CD14-positive monocyte (primary cell): Measurements from ENCODE around the gene SETBP1. TPM values are rescaled to one million over a fixed set of nuclear protein-coding genes. Genes with fewer than 3 reads are reported as not detected.
A peak's percentile ranks its signal among the peaks of the same experiment; 100 is the strongest.

Source experiments
- DNase-seq, 3 donors: peaks; one replicate each; pipeline ENCODE4 v3.0.0-alpha.2; 2011 to 2022
- H2AFZ ChIP-seq: 2 replicates; pipeline ENCODE4 v1.6.0; 2012; ENCODE audit warnings: mild to moderate bottlenecking, low read depth, low read length, inconsistent platforms; ENCODE audit not compliant: insufficient read depth, poor library complexity, severe bottlenecking
- H3K27ac ChIP-seq, 2 donors: 1 replicate in 1 of 2; 2 replicates in 1 of 2; pipeline ENCODE4 v1.5.1; 2012 to 2013; ENCODE audit warnings: low read length in 2 of 2, control low read depth in 1 of 2, inconsistent platforms in 1 of 2, low read depth in 1 of 2, mild to moderate bottlenecking in 1 of 2
- H3K27me3 ChIP-seq, 2 donors: one replicate each; pipeline versions ENCODE4 v1.6.0 to v1.6.1; 2011 to 2013; ENCODE audit warnings: low read length in 2 of 2; ENCODE audit not compliant: control insufficient read depth in 2 of 2, insufficient read depth in 2 of 2
- H3K36me3 ChIP-seq, 2 donors: replicated peaks in 1 of 2; 1 replicate in 1 of 2; 2 replicates in 1 of 2; pipeline versions ENCODE4 v1.5.1 to v1.6.1; 2012 to 2013; ENCODE audit warnings: low read length in 2 of 2, control low read depth in 1 of 2, inconsistent platforms in 1 of 2, mild to moderate bottlenecking in 1 of 2; ENCODE audit not compliant: insufficient read depth in 2 of 2, control insufficient read depth in 1 of 2
- H3K4me1 ChIP-seq, 2 donors: 1 replicate in 1 of 2; 2 replicates in 1 of 2; pipeline versions ENCODE4 v1.5.1 to v1.6.1; 2012 to 2013; ENCODE audit warnings: low read length in 2 of 2, control low read depth in 1 of 2, inconsistent platforms in 1 of 2, mild to moderate bottlenecking in 1 of 2, moderate library complexity in 1 of 2; ENCODE audit not compliant: insufficient read depth in 2 of 2, control insufficient read depth in 1 of 2
- H3K4me2 ChIP-seq: replicated peaks from 2 replicates; pipeline ENCODE3; 2012; ENCODE audit warnings: low read length, moderate library complexity, mild to moderate bottlenecking; ENCODE audit not compliant: poor library complexity, severe bottlenecking; ENCODE audit errors: extremely low read depth
- H3K4me3 ChIP-seq, 3 experiments: fragments of 200-600 bp in 1 of 3; sonication (generic) in 1 of 3; replicated peaks in 1 of 3; 1 replicate in 2 of 3; 2 replicates in 1 of 3; pipeline ENCODE4 v1.5.1; 2011 to 2013; ENCODE audit warnings: low read length in 3 of 3, mild to moderate bottlenecking in 3 of 3, control low read depth in 2 of 3, low read depth in 2 of 3, inconsistent platforms in 1 of 3, moderate library complexity in 1 of 3
- H3K79me2 ChIP-seq: 2 replicates; pipeline ENCODE4 v1.6.0; 2012; ENCODE audit warnings: mild to moderate bottlenecking, control low read depth, inconsistent platforms, low read length, moderate library complexity; ENCODE audit not compliant: insufficient read depth
- H3K9ac ChIP-seq: 2 replicates; pipeline ENCODE4 v1.6.0; 2017; ENCODE audit warnings: low read length, mild to moderate bottlenecking; ENCODE audit not compliant: insufficient read depth, poor library complexity, severe bottlenecking
- H3K9me3 ChIP-seq, 2 donors: replicated peaks in 1 of 2; 1 replicate in 1 of 2; 2 replicates in 1 of 2; pipeline versions ENCODE4 v1.5.1 to v1.6.1; 2012 to 2013; ENCODE audit warnings: low read length in 2 of 2, control low read depth in 1 of 2; ENCODE audit not compliant: control insufficient read depth in 1 of 2, insufficient read depth in 1 of 2
- H4K20me1 ChIP-seq: 2 replicates; pipeline ENCODE4 v1.6.0; 2012; ENCODE audit warnings: mild to moderate bottlenecking, low read length, control low read depth, moderate library complexity; ENCODE audit not compliant: insufficient read depth
- H3K27ac Mint-ChIP-seq, 7 donors: one replicate each; pipeline ENCODE4 v1.8.0; 2020; ENCODE audit warnings: mild to moderate bottlenecking in 7 of 7, mixed read lengths in 7 of 7, moderate library complexity in 6 of 7, inconsistent platforms in 2 of 7
- H3K27me3 Mint-ChIP-seq, 3 donors: one replicate each; pipeline ENCODE4 v1.8.0; 2021 to 2022; ENCODE audit warnings: low read depth in 3 of 3, mild to moderate bottlenecking in 3 of 3, mixed read lengths in 3 of 3, moderate library complexity in 3 of 3, inconsistent platforms in 1 of 3
- H3K36me3 Mint-ChIP-seq, 2 donors: one replicate each; pipeline ENCODE4 v1.8.0; 2020; ENCODE audit warnings: mixed read lengths in 2 of 2, inconsistent platforms in 1 of 2, mild to moderate bottlenecking in 1 of 2
- H3K4me1 Mint-ChIP-seq: one replicate; pipeline ENCODE4 v1.8.0; 2020; ENCODE audit warnings: mild to moderate bottlenecking, mixed read lengths
- H3K4me3 Mint-ChIP-seq, 2 donors: one replicate each; pipeline ENCODE4 v1.8.0; 2020; ENCODE audit warnings: mild to moderate bottlenecking in 2 of 2, mixed read lengths in 2 of 2, moderate library complexity in 1 of 2
- H3K9me3 Mint-ChIP-seq, 7 donors: one replicate each; pipeline ENCODE4 v1.8.0; 2020 to 2022; ENCODE audit warnings: mixed read lengths in 7 of 7, mild to moderate bottlenecking in 6 of 7, moderate library complexity in 6 of 7, inconsistent platforms in 2 of 7
- CTCF ChIP-seq: fragments of 200-600 bp; IDR thresholded peaks from one replicate; pipeline ENCODE4 v1.8.0; 2022; ENCODE audit warnings: antibody characterized with exemption, mild to moderate bottlenecking
- WGBS: methylation state at CpG from one replicate; pipeline ENCODE4 v1.1.5; 2013; ENCODE audit warnings: missing lambda C conversion rate; ENCODE audit not compliant: insufficient coverage; 5-methylcytosine and 5-hydroxymethylcytosine counted together
- intact Hi-C, 2 donors: fragments of 100-400 bp; cut with micrococcal nuclease; formaldehyde crosslinking; loops; one replicate each; pipeline versions ENCODE4 v1.15.0 to v1.15.1; 2023
- polyA plus RNA-seq, 3 donors: library from polyadenylated mRNA; depleted of rRNA in 1 of 3; unstranded in 2 of 3; stranded (reverse) in 1 of 3; fragments of 300-500 nt in 2 of 3; fragments of >200 nt in 1 of 3; fragmentation: Illumina TruSeq in 2 of 3; gene quantifications; 1 replicate in 2 of 3; 2 replicates in 1 of 3; pipeline ENCODE4 v1.2.3, GENCODE V29; 2012 to 2021

SETBP1 gene
- polyA plus RNA-seq, 3 donors = 0.01 to 1.2 TPM; not detected in 1

GRCh38 chr18:44685296-44685695 lies 4.6 kb downstream of the SETBP1 start:
- peaks cover 75 to 92% of the 10 kb centered on the region in 2 donors for H3K27me3 ChIP-seq
- H3K9me3 ChIP-seq = peaks cover 0 to 10% of the 10 kb centered on the region in 2 donors
- no peak overlapping the region for H3K27ac ChIP-seq
- no peaks in the 10 kb centered on the region for H3K36me3 ChIP-seq
- intact Hi-C loops = no loop called here
- WGBS = 82% methylated on average over 3 of the region's 6 CpGs
- peak overlapping the region in 1 of 2 donors; percentile 56 for H3K4me3 Mint-ChIP-seq
- no peak overlapping the region for H3K9ac ChIP-seq
- H3K4me2 ChIP-seq = no peak overlapping the region
- no peak for DNase-seq
- H3K4me1 Mint-ChIP-seq = no peaks in the 10 kb centered on the region
- peaks cover 33 to 45% (median 36%) of the 10 kb centered on the region in 3 donors for H3K27me3 Mint-ChIP-seq
- TF ChIP-seq CTCF = no peak
- peaks cover 4% of the 10 kb centered on the region in 2 donors for H3K36me3 Mint-ChIP-seq
- no peaks in the 10 kb centered on the region for H4K20me1 ChIP-seq
- no peak overlapping the region for H3K4me3 ChIP-seq
- H3K9me3 Mint-ChIP-seq = peaks cover 0 to 9% (median 4%) of the 10 kb centered on the region in 7 donors
- H3K27ac Mint-ChIP-seq = no peak overlapping the region
- no peak overlapping the region for H2AFZ ChIP-seq
- peaks cover 5 to 8% of the 10 kb centered on the region in 2 donors for H3K4me1 ChIP-seq
- no peaks in the 10 kb centered on the region for H3K79me2 ChIP-seq

GRCh38 chr18:44686156-44686555 lies 5.5 kb downstream of the SETBP1 start:
- peak overlapping the region in 1 of 2 donors; percentile 68 for H3K4me3 Mint-ChIP-seq
- no peak for TF ChIP-seq CTCF
- Histone ChIP-seq H2AFZ (no peak overlapping the region), H3K79me2 (no peaks in the 10 kb centered on the region), H3K27me3 (peaks cover 68 to 92% of the 10 kb centered on the region in 2 donors), H3K9ac (no peak overlapping the region), H3K27ac (no peak overlapping the region), H3K4me1 (no peaks in the 10 kb centered on the region), H4K20me1 (no peaks in the 10 kb centered on the region), H3K4me3 (no peak overlapping the region), H3K4me2 (no peak overlapping the region), H3K9me3 (peaks cover 0 to 7% of the 10 kb centered on the region in 2 donors), H3K36me3 (no peaks in the 10 kb centered on the region)
- H3K36me3 Mint-ChIP-seq = no peaks in the 10 kb centered on the region
- peaks cover 0 to 5% (median 1%) of the 10 kb centered on the region in 7 donors for H3K9me3 Mint-ChIP-seq
- DNase-seq = no peak
- intact Hi-C loops = no loop called here
- H3K4me1 Mint-ChIP-seq = no peaks in the 10 kb centered on the region
- H3K27me3 Mint-ChIP-seq = peaks cover 35 to 46% (median 36%) of the 10 kb centered on the region in 3 donors
- WGBS = 72% methylated on average over 1 of the region's 1 CpG
- H3K27ac Mint-ChIP-seq = no peak overlapping the region
